ENCODE data around the gene TP53I3.

Gene TP53I3

GRCh38 chr2:24080701-24081100, 3.9 kb downstream of the TP53I3 start:
- DNase-seq (ENCODE audit: low spot score) = peak; percentile 19
- no peak for TF ChIP-seq CTCF (IDR thresholded peaks at IDR 0.05)
- no peak overlapping the region for H3K4me3 ChIP-seq
- H3K27ac ChIP-seq = no peak overlapping the region

- TF ChIP-seq CTCF (IDR thresholded peaks at IDR 0.05) = no peak
- H3K4me3 ChIP-seq = peak overlapping the region; percentile 92
- DNase-seq (ENCODE audit: low spot score) = no peak
- peak overlapping the region; percentile 87 to 100 for H3K27ac ChIP-seq
These were observed 6.8 kb downstream of the TP53I3 start for GRCh38 chr2:24077879-24078278.

- TF ChIP-seq CTCF (IDR thresholded peaks at IDR 0.05) = no peak
- no peak for DNase-seq (ENCODE audit: low spot score)
- Histone ChIP-seq H3K4me3 (peak overlapping the region; percentile 92), H3K27ac (peak overlapping the region; percentile 87 to 100)
These were observed 7.1 kb downstream of the TP53I3 start for GRCh38 chr2:24077535-24077877.

GRCh38 chr2:24076849-24077534, 7.6 kb downstream of the TP53I3 start:
- peak; percentile 74 for DNase-seq (ENCODE audit: low spot score)
- TF ChIP-seq CTCF (IDR thresholded peaks at IDR 0.05) = no peak
- peak overlapping the region; percentile 87 to 100 for H3K27ac ChIP-seq
- H3K4me3 ChIP-seq = peak overlapping the region; percentile 92

- no peak for TF ChIP-seq CTCF (IDR thresholded peaks at IDR 0.05)
- Histone ChIP-seq H3K4me3 (peak within 1 kb of the TSS; percentile 92), H3K27ac (peak within 1 kb of the TSS; percentile 87 to 100)
- peak; percentile 99 for DNase-seq (ENCODE audit: low spot score)
These were observed 8.5 kb downstream of the TP53I3 start, which contains the start of gene SF3B6 for GRCh38 chr2:24075915-24076848. SF3B6 (minus strand) TSS chr2:24076326; CDS start chr2:24076229, 97 bp downstream.

GRCh38 chr2:24075259-24075658, 9.4 kb downstream of the TP53I3 start:
- TF ChIP-seq CTCF (IDR thresholded peaks at IDR 0.05) = no peak
- Histone ChIP-seq H3K27ac (peak overlapping the region in 1 of 2 donors; percentile 100), H3K4me3 (peak overlapping the region; percentile 92)
- DNase-seq (ENCODE audit: low spot score) = peak; percentile 40

Data from coronary artery (tissue), 2 donors.